Measurements from ENCODE around the gene OCEL1. TPM values are rescaled to one million over a fixed set of nuclear protein-coding genes. Genes with fewer than 3 reads are reported as not detected.
A peak's percentile ranks its signal among the peaks of the same experiment; 100 is the strongest.

The OCEL1 gene
- total RNA-seq, 1 donor, result 3.3 TPM

DNA sequence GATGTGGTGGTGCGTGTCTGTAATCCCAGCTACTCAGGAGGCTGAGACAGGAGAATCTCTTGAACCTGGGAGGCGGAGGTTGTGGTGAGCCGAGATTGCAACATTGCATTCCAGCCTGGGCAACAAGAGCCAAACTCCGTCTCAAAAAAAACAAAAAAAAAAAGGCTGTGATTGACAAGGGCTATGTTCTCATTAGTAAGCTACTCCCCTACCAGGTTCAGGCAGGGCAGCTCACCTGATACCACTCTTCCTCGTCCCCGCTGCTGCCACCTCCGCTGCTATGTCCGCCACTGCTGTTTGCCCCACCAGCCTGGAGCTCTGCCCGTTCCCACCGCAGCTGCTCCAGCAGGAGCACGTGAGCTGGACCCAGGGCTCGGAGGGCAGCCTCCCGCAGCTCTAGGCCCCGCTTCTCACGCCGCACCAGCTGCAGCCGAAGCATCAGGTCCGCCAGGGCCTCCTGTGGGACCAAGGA is 29.2 kb downstream of the OCEL1 start:
- H3K79me2 ChIP-seq (ENCODE audit: insufficient read depth, low read length), result no peaks in the 10 kb centered on the region
- H3K9me3 ChIP-seq (ENCODE audit: low read depth, low read length), result peaks cover 9% of the 10 kb centered on the region
- no peaks in the 10 kb centered on the region for H3K27me3 ChIP-seq (ENCODE audit: insufficient read depth, low read length)
- TF ChIP-seq, protein P1, sequence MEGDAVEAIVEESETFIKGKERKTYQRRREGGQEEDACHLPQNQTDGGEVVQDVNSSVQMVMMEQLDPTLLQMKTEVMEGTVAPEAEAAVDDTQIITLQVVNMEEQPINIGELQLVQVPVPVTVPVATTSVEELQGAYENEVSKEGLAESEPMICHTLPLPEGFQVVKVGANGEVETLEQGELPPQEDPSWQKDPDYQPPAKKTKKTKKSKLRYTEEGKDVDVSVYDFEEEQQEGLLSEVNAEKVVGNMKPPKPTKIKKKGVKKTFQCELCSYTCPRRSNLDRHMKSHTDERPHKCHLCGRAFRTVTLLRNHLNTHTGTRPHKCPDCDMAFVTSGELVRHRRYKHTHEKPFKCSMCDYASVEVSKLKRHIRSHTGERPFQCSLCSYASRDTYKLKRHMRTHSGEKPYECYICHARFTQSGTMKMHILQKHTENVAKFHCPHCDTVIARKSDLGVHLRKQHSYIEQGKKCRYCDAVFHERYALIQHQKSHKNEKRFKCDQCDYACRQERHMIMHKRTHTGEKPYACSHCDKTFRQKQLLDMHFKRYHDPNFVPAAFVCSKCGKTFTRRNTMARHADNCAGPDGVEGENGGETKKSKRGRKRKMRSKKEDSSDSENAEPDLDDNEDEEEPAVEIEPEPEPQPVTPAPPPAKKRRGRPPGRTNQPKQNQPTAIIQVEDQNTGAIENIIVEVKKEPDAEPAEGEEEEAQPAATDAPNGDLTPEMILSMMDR (IDR thresholded peaks at IDR 0.05; ENCODE audit: extremely low read depth, low read depth, low read length), result no peak
- no peaks in the 10 kb centered on the region for H4K20me1 ChIP-seq (ENCODE audit: insufficient read depth, low read length)
- no peaks in the 10 kb centered on the region for H3K36me3 ChIP-seq (ENCODE audit: insufficient read depth, low read length)
- H3K27ac ChIP-seq (ENCODE audit: low read depth, low read length), result no peak overlapping the region
- no peak overlapping the region for H3K4me2 ChIP-seq (ENCODE audit: insufficient read depth, low read length)
- no peak overlapping the region for H3K4me3 ChIP-seq (ENCODE audit: insufficient read depth, low read length)
- no peak for DNase-seq (ENCODE audit: insufficient read length, low spot score, missing footprints)
- no peaks in the 10 kb centered on the region for H3K4me1 ChIP-seq (ENCODE audit: insufficient read depth, low read length)
- H2AFZ ChIP-seq (ENCODE audit: low read length), result no peak overlapping the region

DNA sequence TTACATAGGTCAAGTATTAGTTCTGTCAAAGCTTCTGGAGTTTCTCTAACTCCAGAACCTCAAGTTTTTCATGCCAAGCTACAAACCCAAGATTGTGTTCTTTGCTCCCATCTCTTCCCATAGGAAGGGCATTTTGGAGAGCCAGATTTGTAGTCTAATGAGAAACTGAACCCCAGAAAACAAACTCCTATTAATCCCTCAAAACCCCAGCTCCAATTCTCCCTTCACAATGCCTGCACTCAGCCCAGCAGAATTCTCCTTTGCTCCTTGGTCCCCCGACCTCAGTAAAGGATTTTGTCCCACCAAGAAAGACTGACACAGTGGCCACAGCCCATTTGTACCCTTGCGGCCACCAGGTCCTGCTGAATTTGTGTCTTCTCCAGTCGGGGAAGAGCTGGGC is 30.1 kb downstream of the OCEL1 start:
- DNase-seq (ENCODE audit: insufficient read length, low spot score, missing footprints), result no peak
- Histone ChIP-seq H3K4me2 (ENCODE audit: insufficient read depth, low read length) (no peak overlapping the region), H3K36me3 (ENCODE audit: insufficient read depth, low read length) (no peaks in the 10 kb centered on the region), H3K4me1 (ENCODE audit: insufficient read depth, low read length) (no peaks in the 10 kb centered on the region), H3K9me3 (ENCODE audit: low read depth, low read length) (peaks cover 9% of the 10 kb centered on the region), H2AFZ (ENCODE audit: low read length) (no peak overlapping the region), H4K20me1 (ENCODE audit: insufficient read depth, low read length) (no peaks in the 10 kb centered on the region), H3K27ac (ENCODE audit: low read depth, low read length) (no peak overlapping the region), H3K4me3 (ENCODE audit: insufficient read depth, low read length) (no peak overlapping the region), H3K27me3 (ENCODE audit: insufficient read depth, low read length) (no peaks in the 10 kb centered on the region), H3K79me2 (ENCODE audit: insufficient read depth, low read length) (no peaks in the 10 kb centered on the region)
- TF ChIP-seq, protein P1 (IDR thresholded peaks at IDR 0.05; ENCODE audit: extremely low read depth, low read depth, low read length), result no peak

DNA sequence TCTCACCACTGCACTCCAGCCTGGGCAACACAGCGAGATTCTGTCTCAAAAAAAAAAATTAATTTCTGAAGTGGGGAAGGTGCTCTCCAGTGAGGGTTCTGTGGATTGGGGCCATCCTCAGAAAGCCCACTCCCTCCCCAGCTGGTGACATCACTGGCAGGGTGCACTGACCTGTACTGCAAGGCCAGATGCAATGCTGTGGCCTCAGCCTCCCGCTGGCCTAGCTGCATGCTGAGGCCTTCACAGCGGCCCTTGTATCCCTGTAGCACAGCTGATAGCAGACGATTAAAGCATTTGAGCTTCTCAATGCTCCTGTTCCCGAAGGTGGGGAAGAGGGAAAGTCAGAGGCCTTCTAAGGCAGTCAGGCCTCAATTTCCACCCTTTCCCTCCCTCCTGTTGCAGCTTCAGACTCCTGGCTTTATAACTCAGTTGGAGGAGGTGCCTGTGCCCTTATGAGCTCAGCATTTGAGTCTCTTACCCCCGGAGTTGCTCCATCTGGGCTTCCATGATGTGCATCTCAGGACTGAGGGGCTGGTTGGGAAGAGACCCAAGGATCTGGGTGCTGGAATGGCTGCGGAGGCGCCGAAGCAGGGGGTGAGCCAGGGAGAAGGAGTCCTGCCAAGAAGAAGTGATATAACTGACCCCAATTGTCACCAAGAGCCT is 33.2 kb downstream of the OCEL1 start:
- H3K4me2 ChIP-seq (ENCODE audit: insufficient read depth, low read length), result no peak overlapping the region
- DNase-seq (ENCODE audit: insufficient read length, low spot score, missing footprints), result peak; percentile 65

DNA sequence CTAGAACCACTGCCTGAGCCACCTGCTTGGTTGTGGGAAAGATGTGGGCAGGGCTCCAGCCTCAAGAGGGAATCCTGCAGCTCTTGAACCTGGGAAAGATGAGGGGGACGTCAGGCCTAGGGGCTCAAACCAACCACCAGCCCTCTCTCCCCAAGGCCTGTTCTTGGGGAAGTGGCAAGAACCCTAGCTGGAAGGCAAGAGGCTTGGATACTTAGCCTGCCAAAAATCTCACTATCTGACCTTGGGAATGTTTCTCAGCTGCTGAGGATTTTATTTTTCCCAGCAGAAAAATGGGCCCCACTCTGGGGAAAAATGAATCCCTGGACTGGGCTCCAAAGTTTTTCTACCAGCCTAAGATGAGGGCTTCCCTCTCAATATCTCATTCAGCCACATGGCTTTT is 33.9 kb downstream of the OCEL1 start:
- no peaks in the 10 kb centered on the region for H4K20me1 ChIP-seq (ENCODE audit: insufficient read depth, low read length)
- H3K4me1 ChIP-seq (ENCODE audit: insufficient read depth, low read length), result no peaks in the 10 kb centered on the region
- TF ChIP-seq, protein P1 (IDR thresholded peaks at IDR 0.05; ENCODE audit: extremely low read depth, low read depth, low read length), result no peak
- H3K4me3 ChIP-seq (ENCODE audit: insufficient read depth, low read length), result no peak overlapping the region
- no peak overlapping the region for H3K4me2 ChIP-seq (ENCODE audit: insufficient read depth, low read length)
- no peak overlapping the region for H2AFZ ChIP-seq (ENCODE audit: low read length)
- H3K27me3 ChIP-seq (ENCODE audit: insufficient read depth, low read length), result no peaks in the 10 kb centered on the region
- H3K27ac ChIP-seq (ENCODE audit: low read depth, low read length), result no peak overlapping the region
- H3K36me3 ChIP-seq (ENCODE audit: insufficient read depth, low read length), result no peaks in the 10 kb centered on the region
- H3K9me3 ChIP-seq (ENCODE audit: low read depth, low read length), result peaks cover 9% of the 10 kb centered on the region
- peak; percentile 13 for DNase-seq (ENCODE audit: insufficient read length, low spot score, missing footprints)
- no peaks in the 10 kb centered on the region for H3K79me2 ChIP-seq (ENCODE audit: insufficient read depth, low read length)

More for the DNA sequence above, 33.2 kb downstream of the OCEL1 start:
- no peak overlapping the region for H2AFZ ChIP-seq (ENCODE audit: low read length)
- no peaks in the 10 kb centered on the region for H3K4me1 ChIP-seq (ENCODE audit: insufficient read depth, low read length)
- no peaks in the 10 kb centered on the region for H3K27me3 ChIP-seq (ENCODE audit: insufficient read depth, low read length)
- H3K4me3 ChIP-seq (ENCODE audit: insufficient read depth, low read length), result no peak overlapping the region
- TF ChIP-seq, protein P1 (IDR thresholded peaks at IDR 0.05; ENCODE audit: extremely low read depth, low read depth, low read length), result no peak
- H3K27ac ChIP-seq (ENCODE audit: low read depth, low read length), result no peak overlapping the region
- peaks cover 9% of the 10 kb centered on the region for H3K9me3 ChIP-seq (ENCODE audit: low read depth, low read length)
- H3K79me2 ChIP-seq (ENCODE audit: insufficient read depth, low read length), result no peaks in the 10 kb centered on the region
- no peaks in the 10 kb centered on the region for H3K36me3 ChIP-seq (ENCODE audit: insufficient read depth, low read length)
- H4K20me1 ChIP-seq (ENCODE audit: insufficient read depth, low read length), result no peaks in the 10 kb centered on the region
